Upper lobe of left lung (tissue), 6 donors: ENCODE data around the gene PDIA6. TPM values are rescaled to one million over a fixed set of nuclear protein-coding genes. Genes with fewer than 3 reads are reported as not detected.

Experiments used
- ATAC-seq, 2 donors: fragments of 200-7000 bp; cut with Tn5 transposase; one replicate each; pipeline ENCODE4 v1.9.1; 2022; ENCODE audit warnings: mild to moderate bottlenecking in 2 of 2, moderate library complexity in 2 of 2; ENCODE audit not compliant: low FRiP score in 2 of 2
- DNase-seq, 2 donors: peaks; one replicate each; pipeline ENCODE4 v3.0.0-alpha.2; 2019 to 2020
- H3K27ac ChIP-seq, 4 donors: fragments of 200-600 bp; sonication (generic); one replicate each; pipeline ENCODE4 v1.5.1; 2016 to 2019
- H3K27me3 ChIP-seq, 4 donors: fragments of 200-600 bp; sonication (generic); one replicate each; pipeline ENCODE4 v1.5.1; 2017 to 2019
- H3K36me3 ChIP-seq, 4 donors: fragments of 200-600 bp; sonication (generic); one replicate each; pipeline ENCODE4 v1.5.1; 2016 to 2019
- H3K4me1 ChIP-seq, 4 donors: fragments of 200-600 bp; sonication (generic); one replicate each; pipeline ENCODE4 v1.5.1; 2018 to 2019
- H3K4me3 ChIP-seq, 4 donors: fragments of 200-600 bp; sonication (generic); one replicate each; pipeline ENCODE4 v1.5.1; 2017 to 2019; ENCODE audit warnings: mild to moderate bottlenecking in 2 of 4, moderate library complexity in 1 of 4
- H3K9me3 ChIP-seq, 4 donors: fragments of 200-600 bp; sonication (generic); one replicate each; pipeline ENCODE4 v1.5.1; 2018 to 2019
- CTCF ChIP-seq, 6 experiments: fragments of 450-650 bp in 4 of 6; fragments of 200-600 bp in 2 of 6; sonication (generic) in 2 of 6; IDR thresholded peaks; one replicate each; pipeline ENCODE4 v1.5.1; 2016 to 2019; ENCODE audit warnings: antibody characterized with exemption in 6 of 6
- EP300 ChIP-seq, 4 donors: sonication (generic); formaldehyde crosslinking; IDR thresholded peaks; one replicate each; pipeline ENCODE4 v1.5.1; 2017; ENCODE audit warnings: antibody characterized with exemption in 4 of 4, control low read depth in 2 of 4
- POLR2A ChIP-seq, 4 donors: fragments of 450-650 bp; IDR thresholded peaks; one replicate each; pipeline ENCODE4 v1.5.1; 2016 to 2017; ENCODE audit warnings: antibody characterized with exemption in 4 of 4, mild to moderate bottlenecking in 2 of 4
- POLR2AphosphoS5 ChIP-seq, 2 donors: sonication (generic); formaldehyde crosslinking; IDR thresholded peaks; one replicate each; pipeline ENCODE4 v1.5.1; 2017; ENCODE audit warnings: antibody characterized with exemption in 2 of 2
- WGBS, 2 donors: methylation state at CpG; one replicate each; pipeline ENCODE4 v1.1.5; 2017 to 2018; 5-methylcytosine and 5-hydroxymethylcytosine counted together
- total RNA-seq, 6 donors: library from RNA; depleted of rRNA in 4 of 6; stranded (reverse); fragments of >200 nt in 4 of 6; gene quantifications; one replicate each; pipeline versions ENCODE4 v1.1.0 to v1.2.1, GENCODE V29; 2016 to 2021
- donor health status: DM: no; HTN: no; CAD: no; lungs with moderate emphysema.
- donor health status: DM: no; HTN: yes; CAD: no; lungs with severe emphysema.

The PDIA6 gene
- total RNA-seq, 6 donors from 2014 or later, result 32.5 to 209 (median 122) TPM

GRCh38 chr2:10834068-10834655 lies 21.6 kb upstream of the PDIA6 start:
- DNase-seq (no peak), ATAC-seq (no peak)
- Histone ChIP-seq H3K27me3 (peaks cover 0 to 10% (median 0%) of the 10 kb centered on the region in 4 donors), H3K4me3 (no peak overlapping the region), H3K36me3 (no peaks in the 10 kb centered on the region), H3K4me1 (peaks cover 6 to 16% (median 10%) of the 10 kb centered on the region in 4 donors), H3K9me3 (no peaks in the 10 kb centered on the region), H3K27ac (no peak overlapping the region)
- 73 to 79% methylated on average over 6 to 7 of the region's 8 CpGs for WGBS, 2 donors
- TF ChIP-seq EP300 (IDR thresholded peaks at IDR 0.05) (no peak), POLR2A (IDR thresholded peaks at IDR 0.05) (no peak), POLR2AphosphoS5 (IDR thresholded peaks at IDR 0.05) (no peak), CTCF (IDR thresholded peaks at IDR 0.05) (no peak)

DNA sequence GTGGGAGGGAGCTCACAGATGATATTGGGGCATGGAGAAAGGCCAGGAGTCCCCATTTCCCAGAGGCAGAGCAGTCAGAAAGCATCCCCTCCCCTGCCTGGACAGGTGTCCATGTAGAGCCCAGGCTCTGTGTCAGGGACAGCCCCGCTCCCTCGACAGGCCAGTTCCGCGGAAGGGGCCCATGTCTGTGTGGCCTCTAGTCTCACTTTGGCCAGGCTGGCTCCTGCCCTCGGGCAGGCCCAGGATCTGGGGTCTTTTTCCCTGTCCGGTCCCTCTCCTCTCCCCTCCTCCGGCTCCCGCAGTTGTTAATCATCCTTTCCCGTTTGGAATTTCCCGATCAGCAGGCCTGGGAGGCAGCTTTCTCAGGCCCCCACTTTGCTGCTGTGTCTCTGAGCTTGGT lies 20.4 kb upstream of the PDIA6 start:
- Histone ChIP-seq H3K9me3 (no peaks in the 10 kb centered on the region), H3K27ac (no peak overlapping the region), H3K27me3 (peaks cover 0 to 10% (median 0%) of the 10 kb centered on the region in 4 donors), H3K4me1 (peaks cover 6 to 16% (median 10%) of the 10 kb centered on the region in 4 donors), H3K4me3 (no peak overlapping the region), H3K36me3 (no peaks in the 10 kb centered on the region)
- DNase-seq, result no peak
- TF ChIP-seq POLR2AphosphoS5 (IDR thresholded peaks at IDR 0.05), result no peak
- no peak for TF ChIP-seq CTCF (IDR thresholded peaks at IDR 0.05)
- no peak for TF ChIP-seq POLR2A (IDR thresholded peaks at IDR 0.05)
- TF ChIP-seq EP300 (IDR thresholded peaks at IDR 0.05), result no peak
- no peak for ATAC-seq
- WGBS, 2 donors, result 87 to 95% methylated on average over 8 to 10 of the region's 10 CpGs

DNA sequence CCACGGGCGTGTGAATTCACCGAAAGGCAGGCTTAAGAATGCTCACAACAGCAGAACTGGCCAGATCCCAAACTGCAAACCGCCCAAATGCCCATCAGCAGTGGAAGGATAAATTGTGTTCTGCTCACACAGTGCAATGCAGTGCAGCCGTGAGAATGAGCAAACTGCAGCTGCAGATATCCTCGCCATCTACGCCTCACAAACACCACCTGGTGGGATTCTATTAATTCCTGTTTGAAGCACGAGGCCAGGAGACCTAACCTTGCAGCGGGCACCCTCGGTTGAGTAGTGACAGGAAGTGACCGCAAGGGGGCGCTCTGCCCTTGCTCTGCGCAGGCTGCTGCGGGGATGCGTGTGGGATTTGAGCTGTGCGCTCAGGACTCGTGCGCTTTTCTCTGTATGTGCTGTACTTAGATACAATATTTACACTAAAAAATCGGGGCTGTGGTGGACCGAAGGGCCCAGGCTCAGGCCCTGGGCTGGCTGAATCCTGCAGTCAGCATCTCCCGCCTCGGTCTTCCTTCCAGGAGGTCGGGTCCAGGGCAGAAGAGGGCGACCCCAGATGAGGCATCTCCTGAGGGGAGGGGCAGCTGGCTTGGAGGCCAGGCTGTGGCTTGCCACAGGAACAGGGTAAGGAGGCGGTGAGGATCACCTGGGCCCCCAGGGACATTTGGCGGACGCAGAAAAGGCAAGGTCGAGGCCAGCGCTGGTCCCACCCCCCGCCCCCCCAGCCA lies 19.8 kb upstream of the PDIA6 start:
- Histone ChIP-seq H3K36me3 (no peaks in the 10 kb centered on the region), H3K9me3 (no peaks in the 10 kb centered on the region), H3K4me3 (no peak overlapping the region), H3K27me3 (peaks cover 0 to 10% (median 0%) of the 10 kb centered on the region in 4 donors), H3K4me1 (peaks cover 6 to 16% (median 10%) of the 10 kb centered on the region in 4 donors), H3K27ac (no peak overlapping the region)
- no peak for TF ChIP-seq POLR2A (IDR thresholded peaks at IDR 0.05)
- TF ChIP-seq CTCF (IDR thresholded peaks at IDR 0.05), result peak; percentile 90 to 94 (median 92)
- WGBS, 2 donors, result 13 to 20% methylated on average over 8 to 27 of the region's 30 CpGs
- peak; percentile 80 to 84 for DNase-seq
- peak; percentile 84 to 90 for ATAC-seq

GRCh38 chr2:10831400-10831985 lies 18.9 kb upstream of the PDIA6 start:
- no peaks in the 10 kb centered on the region for H3K9me3 ChIP-seq
- no peak overlapping the region for H3K4me3 ChIP-seq
- TF ChIP-seq CTCF (IDR thresholded peaks at IDR 0.05) (no peak), POLR2AphosphoS5 (IDR thresholded peaks at IDR 0.05) (no peak), POLR2A (IDR thresholded peaks at IDR 0.05) (no peak), EP300 (IDR thresholded peaks at IDR 0.05) (no peak)
- DNase-seq (peak in 1 of 2 donors; percentile 44), ATAC-seq (no peak)
- peaks cover 6 to 16% (median 10%) of the 10 kb centered on the region in 4 donors for H3K4me1 ChIP-seq
- no peak overlapping the region for H3K27ac ChIP-seq
- 56 to 58% methylated on average over 15 to 16 of the region's 16 CpGs for WGBS, 2 donors
- no peaks in the 10 kb centered on the region for H3K36me3 ChIP-seq
- H3K27me3 ChIP-seq, result peaks cover 0 to 10% (median 0%) of the 10 kb centered on the region in 4 donors
